OCI-M2 (cell line): Measurements from ENCODE around the gene RANGAP1.

Source experiments
- DNase-seq: peaks from one replicate; lab custom pipeline; 2025; ENCODE audit not compliant: unreplicated experiment; lab: John Stamatoyannopoulos, UW

The RANGAP1 gene

DNA sequence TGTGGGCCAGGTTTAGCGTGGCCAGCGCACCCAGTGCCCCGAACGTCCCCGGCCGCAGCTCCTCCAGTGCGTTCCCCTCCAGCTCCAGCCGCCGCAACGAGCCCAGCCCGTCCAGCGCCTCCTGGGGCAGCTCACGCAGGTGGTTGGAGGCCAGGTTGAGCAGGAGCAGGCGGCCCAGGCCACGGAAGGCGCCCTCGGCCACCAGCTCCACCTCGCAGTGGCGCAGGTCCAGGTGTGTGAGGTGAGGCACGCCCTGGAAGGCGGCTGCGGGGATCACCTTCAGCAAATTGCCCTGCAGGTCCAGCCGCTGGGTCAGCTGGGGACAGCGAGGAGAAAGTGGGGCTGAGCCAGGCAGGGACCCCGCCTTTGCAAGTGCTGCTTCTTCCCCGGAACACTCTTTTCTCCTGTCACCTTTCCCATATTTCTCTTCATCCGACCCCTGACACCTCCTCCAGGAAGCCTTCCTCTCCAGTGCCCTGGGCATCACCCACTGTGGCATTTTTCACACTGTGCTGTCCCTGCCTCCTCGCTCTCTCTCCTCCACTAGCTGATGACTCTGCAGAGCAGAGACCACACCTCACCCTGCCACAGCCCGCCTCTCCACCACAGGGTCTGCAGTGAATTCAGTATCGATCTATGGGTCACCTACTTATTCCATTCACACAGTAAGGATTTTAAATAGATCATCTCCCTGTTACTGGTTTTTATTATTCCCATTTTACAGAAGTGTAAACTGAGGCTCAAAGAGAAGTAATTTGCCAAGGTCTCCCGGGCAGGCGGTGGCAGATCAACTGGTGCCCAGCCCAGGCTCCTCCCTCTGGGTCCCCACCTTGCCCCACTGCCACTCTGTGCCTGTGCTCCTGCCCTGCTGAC, 47.2 kb downstream of the RANGAP1 start:
- DNase-seq, result no peak

DNA sequence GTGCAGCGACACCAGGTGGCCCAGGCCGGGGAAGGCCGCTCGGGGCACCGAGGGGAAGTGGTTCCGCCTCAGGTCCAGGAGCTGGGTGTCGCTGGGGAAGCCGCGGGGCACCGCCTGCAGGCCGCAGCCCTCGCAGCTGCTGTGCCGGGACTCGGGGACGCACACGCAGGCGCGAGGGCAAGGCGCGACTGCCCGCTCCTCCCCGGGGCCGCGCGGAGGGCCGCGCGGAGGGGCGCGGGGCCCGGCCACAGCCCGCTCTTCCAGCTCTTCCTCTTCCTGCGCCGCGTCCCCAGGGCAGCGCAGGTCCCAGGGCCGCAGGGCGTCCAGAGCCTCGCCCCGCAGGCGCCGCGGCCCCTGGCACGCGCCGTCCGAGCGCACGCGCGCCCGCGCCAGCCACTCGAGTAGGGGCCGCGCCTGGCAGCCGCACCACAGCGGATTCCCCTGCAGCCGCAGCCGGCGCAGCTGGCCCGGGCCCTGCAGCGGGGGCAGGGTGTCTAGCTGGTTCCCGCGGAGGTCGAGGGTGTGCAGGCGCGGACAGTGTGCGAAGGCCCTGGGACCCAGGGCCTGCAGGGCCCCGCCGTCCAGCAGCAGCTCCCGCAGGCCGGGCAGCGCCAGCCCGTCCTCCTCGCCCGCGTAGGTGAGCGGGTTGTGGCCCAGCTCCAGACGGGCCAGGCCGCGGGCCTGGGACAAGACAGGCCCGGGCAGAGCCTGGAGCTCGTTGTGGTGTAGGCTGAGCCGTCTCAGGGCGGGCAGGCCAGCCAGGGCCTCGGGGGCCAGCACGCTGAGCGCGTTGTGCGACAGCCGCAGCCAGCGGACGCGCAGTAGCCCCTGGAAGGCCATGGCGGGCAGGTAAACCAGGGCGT, 48.0 kb downstream of the RANGAP1 start:
- no peak for DNase-seq

DNA sequence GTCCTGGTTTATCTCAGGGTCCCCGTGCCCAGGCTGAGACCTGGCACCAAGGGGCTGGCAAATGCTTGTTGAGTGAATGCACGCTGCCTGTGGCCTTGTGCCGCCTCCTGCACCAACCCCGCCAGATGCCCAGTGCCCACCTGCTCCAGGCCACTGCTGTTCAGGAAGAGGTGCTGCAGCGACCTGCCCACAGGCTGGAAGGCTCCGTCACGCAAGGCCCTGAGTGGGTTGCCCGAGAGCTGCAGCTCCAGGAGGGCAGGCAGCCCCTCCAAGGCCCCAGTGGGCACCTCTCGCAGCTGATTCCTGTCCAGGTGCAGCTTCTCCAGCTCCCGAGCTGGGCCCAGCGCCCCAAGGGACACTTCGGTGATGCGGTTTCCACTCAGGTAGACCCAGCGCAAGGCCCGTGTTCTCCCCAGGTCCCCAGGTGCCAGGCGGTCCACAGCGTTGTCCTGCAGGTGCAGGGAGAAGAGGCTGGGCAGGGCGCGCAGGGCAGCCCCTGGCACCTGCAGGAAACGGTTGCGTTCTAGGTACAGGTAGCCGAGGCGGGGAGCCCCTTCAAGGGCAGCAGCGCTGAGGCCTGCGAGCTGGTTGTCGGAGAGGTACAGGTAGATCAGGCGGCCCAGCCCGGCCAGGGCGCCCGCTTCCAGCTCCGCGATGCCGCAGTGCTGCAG, 48.8 kb downstream of the RANGAP1 start:
- no peak for DNase-seq

DNA sequence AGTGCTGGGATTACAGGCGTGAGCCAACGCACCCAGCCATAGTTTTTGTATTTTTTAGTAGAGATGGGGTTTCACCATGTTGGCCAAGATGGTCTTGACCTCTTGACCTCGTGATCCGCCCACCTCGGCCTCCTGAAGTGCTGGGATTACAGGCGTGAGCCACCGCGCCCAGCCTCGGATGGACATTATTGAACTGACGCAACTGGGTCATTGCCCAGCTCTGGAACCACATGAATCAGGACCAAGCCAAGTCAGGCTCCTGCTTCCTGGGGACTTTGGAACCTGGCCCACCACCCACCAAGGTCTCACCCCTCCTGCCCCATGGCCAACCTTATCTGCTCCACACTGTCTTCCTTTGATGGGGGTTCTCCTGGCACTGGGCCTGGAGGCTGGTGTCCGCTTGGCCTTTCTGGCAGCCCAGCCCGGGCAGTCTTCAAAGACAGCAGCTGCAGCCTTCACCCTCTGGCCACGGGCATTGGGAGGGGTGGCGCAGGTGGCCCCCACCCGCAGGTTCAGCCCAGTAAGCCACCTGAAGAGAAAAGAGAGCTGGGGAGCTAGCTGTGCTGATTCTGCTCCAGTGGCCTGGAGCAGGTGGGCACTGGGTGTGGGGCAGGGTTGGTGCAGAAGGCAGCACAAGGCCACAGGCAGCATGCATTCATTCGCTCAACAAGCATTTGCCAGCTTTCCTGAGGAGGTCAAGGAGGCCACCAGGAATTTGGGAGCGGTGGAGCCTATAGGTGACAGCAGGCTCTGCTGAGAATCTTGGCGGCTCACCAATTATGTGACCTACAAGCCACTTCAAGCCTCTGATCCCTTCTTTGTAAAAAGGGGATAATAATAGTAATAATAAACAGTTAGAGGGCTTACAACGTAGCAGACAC, 50.9 kb downstream of the RANGAP1 start:
- DNase-seq, result no peak

DNA sequence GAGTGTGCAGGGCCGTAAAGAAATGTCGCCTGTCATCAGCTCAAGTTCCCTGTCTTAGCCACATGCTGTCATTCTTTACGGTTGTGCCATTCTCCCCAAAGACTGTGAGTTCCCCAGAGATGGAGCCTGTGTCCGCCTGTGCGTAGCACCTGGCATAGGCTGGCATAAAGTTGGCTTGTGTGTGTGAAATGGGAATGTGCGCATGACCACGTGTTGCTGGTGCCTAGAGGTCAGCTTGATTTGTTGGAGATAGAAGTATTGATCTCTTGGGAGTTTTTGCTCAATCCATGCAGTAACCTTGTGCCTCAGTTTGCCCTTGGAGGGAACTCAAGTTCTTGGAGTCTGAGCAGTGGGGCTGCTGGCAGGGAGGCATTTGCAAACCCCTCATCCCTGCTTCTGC, 54.6 kb downstream of the RANGAP1 start:
- DNase-seq, result no peak

DNA sequence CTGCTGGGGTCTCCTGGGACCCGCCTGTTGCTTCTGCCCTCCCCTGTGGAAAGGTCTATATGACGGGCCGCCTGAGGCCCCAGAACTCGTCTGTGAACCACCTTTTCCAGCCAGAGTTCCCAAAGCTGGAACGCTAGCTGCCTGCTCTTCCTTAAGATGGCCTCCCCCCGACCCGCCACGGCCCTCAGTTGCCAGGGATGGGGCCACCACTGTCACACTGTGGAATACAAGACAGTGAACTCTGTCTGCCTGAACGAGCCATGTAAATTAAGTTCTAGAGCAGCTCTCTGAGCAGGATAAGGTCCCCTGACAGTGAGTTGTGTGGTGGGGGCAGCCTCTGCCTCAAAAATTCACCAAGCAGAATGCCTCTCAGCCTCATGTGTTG, 55.6 kb downstream of the RANGAP1 start:
- no peak for DNase-seq

DNA sequence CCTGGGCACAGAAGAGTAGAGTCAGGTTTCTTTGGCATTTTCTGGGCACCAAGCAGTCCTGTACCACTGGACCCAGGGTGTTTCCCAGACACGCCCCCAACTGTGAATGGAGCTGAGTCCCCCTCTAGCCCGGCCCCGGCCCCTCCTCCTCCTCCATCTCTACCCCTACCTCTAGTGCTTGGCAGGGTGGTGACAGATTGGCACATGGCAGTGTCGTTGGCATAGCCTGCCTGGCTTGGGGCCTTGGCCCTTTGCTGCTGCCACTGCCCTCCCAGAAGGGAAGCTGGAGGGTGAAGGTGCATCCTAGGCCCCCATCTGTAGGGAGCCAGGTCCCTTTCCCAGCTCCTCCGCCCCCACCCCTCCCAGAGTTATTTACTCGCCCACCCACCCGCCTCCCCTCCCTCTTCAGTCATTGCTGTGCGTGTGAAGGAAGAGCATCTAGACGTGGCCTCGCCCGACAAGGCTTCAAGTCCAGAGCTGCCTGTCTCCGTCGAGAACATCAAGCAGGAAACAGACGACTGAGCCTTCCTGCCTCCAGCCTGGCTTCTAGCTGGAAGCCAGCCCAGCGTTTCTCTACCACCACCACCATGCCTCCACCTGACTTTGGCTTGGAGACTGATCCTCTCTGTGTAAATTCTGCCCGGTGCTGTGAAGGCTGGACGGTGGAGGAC, 56.1 kb downstream of the RANGAP1 start:
- DNase-seq, result no peak

DNA sequence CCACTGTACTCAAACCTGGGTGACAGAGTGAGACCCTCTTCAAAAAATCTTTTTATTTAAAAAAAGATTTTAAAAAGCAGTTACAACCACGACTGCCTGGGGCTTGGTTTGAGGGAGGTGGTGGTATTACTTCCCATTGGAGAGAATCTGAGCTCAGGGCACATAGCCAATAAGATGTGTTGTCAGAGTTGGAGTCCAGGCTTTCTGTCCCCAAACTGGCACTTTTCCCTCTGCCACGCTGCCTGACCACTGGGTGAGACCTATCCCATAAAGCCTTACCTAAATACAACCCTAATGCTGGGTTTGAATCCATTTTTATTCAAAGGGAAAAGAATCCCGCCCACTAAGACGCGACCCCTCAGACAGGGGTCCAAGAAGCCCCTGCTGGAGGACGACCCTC, 56.8 kb downstream of the RANGAP1 start:
- DNase-seq, result no peak

DNA sequence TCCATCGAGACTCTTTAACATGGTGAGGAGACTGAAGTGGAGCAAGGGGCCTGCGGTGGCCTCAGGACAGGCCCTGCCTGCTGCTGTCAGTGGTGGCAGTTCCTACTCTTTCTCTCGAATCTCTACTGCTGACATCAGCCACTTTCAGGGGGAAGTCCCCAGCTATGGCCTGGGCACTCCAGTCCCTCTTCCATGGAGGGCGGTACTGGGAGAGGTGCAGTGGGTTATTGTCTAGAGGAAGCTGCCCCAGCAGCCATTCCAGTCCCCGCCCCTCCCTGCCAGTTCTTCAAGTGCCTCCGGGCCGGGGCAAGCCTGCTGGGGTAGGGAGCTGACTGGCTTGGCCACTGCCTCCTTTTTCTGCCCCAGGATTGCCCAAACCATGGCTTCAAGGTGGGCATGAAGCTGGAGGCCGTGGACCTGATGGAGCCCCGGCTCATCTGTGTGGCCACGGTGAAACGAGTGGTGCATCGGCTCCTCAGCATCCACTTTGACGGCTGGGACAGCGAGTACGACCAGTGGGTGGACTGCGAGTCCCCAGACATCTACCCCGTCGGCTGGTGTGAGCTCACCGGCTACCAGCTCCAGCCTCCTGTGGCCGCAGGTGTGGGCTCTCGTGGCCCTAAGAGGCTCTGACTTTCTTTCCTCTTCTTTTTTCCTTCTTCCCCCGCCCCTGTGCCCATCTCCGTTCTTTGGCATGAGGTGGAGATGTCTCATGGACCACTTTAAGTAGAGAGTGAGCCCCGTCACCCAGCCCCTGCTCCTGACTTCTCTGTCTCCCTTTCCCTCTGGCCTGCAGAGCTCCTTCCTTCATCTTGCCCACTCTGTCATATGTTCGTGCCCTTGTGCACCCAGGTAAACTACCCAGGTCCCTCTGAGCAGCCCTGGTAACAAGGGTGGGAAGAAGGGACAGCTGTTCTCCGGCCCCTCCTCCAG, 59.0 kb downstream of the RANGAP1 start:
- DNase-seq, result no peak

DNA sequence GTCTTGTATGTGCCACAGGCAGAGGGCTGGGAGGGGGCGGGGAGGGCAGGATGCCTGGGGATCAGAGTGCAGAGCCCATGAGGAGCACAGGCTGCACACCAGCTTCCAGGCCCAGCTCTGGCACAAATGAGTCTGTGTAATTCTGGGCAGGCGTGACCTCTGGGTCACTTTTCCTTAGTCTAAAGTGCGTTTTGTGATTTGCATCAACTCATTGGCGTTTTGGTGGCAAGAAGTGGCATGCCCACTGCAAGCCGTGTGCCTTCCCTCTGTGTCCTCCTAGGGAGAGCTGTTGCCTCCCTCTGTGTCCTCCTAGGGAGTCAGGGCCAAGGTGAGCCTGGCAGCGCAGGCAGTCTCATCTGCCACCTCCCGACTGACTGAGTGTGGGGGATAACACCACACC, 62.5 kb downstream of the RANGAP1 start:
- DNase-seq, result no peak

DNA sequence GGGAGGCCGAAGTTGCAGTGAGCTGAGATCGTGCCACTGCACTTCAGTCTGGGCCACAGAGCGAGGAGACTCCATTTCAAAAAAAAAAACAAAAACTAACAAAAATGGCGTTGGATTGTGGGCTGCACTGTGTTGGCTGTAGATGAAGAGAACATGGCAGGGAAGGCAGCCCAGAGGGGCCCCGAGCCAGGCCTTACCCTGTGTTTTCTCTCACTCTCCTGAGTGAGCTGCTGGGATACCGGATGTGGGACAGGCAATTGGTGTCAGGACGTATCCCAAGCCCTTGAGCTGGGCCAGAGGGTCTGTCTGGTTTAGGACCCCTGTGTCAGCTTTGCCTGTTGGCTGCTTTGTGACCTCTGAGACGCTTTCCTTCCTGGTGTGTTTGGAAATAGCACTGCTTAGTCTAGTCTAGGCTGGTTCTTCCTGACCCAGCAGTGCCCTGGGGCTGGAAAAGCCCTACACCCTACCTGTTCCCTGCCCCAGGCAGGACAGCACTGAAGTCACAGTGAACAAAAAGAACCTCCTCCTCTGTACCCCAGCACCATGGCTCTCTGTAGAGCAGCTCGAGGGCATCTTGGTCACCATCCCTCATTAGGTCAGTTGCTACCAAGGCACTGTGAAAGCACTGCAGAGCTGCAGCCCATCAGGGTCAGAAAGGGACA, 63.0 kb downstream of the RANGAP1 start:
- no peak for DNase-seq

DNA sequence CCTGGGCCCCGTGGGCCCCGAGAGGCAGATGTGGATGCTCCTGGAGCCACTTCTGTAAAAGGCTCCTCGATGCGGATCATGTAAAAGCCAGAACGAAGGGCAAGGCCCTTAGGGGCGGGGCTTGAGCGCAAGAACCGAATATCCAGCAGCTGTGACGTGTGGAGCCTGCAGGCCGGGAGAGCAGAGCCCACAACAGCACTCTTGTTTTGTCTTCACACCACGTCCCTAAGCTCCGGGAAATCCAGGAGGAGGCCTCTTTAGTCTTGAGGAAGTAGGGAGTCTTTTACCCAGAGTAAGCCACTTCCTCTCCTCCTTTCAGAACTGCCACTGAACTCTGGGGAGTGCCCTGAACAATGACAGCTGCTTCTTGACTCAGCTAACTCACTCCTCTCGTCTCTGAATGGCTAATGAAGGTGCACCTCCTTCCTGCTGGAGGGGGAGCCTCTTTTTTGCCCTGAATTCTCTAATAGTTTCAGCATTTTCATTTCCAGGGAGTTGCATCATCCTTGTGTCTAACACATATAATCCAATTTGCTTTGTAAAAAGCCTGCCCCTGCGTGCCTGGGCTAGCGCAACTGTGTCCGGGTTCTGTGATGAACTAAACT, 68.3 kb downstream of the RANGAP1 start:
- no peak for DNase-seq

DNA sequence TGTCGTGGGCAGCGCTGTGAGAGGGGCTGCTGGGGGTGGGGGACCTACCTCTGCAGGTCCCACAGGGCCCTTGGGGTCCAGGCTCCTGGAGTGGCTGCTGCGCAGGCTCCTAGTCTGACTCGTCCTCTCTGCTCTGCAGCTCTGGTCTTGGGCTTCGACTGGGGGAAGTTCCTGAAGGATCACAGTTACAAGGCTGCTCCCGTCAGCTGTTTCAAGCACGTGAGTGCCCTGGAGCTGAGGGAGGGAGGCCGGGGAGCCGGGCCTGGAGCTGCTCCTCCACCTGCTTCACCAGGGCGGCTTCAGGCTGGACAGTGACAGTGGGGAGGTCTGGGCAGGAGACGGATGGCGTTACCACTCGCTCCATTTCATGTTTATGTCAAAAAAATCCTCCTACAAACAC, 69.0 kb downstream of the RANGAP1 start:
- no peak for DNase-seq

DNA sequence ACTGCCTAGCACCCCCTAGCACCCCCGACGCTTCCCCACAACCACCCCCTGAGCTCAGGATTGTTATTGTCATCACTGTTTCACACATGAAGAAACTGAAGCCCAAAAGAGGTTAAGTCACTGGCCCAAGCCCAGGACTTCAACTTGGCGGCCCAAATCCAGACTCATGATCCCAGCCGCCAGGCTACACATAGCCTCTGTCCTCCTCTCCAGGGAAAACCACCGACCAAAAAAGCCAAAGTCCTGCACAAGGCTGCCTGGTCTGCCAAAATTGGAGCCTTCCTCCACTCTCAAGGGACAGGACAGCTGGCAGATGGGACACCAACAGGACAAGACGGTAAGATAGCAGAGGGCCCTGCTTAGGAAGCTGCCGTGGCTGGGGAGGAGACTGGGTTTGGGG, 70.1 kb downstream of the RANGAP1 start:
- DNase-seq, result no peak

DNA sequence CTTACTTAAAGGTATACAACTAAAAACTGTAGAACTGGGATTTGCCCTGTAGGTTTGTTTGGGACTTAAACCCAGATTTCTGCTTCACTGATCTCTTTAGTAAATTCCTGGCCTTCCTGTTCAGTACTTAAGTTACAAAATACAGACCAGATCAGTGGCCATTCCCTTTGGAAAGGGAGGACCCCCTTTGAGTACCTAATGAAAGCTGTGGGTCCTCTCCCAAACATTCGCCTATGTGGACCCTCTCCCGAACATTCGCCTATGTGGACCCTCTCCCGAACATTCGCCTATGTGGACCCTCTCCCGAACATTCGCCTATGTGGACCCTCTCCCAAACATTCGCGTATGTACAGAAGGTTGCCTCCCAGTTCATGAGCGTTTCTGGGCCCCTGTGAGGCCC, 70.6 kb downstream of the RANGAP1 start:
- no peak for DNase-seq

DNA sequence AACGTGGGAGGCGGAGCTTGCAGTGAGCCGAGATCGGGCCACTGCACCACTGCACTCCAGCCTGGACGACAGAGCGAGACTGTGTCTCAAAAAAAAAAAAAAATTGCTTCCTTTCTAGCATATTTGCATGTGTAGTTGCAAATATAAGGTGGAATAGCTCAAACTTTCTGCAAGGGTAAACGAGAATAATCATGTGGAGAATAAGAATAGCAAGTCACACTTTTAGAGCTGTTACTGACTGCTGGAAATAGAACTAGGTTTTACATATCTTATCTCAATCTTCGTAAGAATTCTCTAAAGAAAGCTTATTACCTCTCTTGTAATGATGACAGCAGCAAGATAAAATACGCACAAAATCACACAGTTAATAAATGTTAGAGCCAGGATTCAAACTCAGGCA, 79.3 kb downstream of the RANGAP1 start:
- DNase-seq, result no peak

DNA sequence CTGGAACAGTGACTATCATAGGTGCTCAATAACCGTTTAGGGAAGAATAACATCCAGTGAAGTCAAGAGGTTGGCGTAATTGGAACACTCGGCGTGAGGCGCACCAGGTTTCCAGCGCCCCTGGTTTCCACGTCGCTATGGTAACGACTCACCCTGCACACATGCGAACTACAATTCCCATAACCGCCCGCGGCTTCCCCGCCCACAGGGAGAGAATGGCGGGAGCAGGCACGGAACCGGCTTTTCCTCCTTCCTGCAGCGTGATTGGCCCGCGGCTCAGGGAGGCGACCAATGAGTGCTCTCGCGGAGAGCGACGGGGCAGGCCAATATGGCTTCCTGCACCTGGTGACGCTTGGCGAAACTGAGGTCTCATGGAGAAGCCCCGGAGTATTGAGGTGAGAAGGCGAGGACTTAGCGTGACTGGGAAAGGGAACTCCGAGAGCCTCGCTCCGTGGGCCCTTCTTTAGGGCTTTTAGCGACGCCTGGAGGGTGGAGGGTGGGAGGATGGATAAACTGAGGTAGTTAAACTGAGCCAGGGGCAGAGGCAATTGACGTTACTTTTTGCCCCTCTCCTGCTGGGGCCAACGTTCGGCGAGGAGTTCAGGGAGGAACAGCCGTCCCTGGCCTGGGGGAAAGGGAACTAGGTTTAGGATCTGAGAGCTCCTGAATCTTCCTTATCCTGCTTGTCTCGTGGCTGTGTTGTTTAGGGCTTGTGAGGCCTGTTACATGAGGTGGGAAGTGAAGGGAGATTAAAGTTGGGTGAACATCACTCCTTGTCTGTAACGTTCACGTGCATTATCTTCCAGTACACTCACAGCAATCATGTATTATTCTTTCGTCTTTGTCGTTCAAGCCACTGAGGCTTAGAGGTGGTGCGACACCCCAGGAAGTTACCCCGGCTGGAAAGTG, 80.7 kb downstream of the RANGAP1 start, which contains the start of gene L3MBTL2:
Gene L3MBTL2 (plus strand): TSS at position 321 of the 909 bp plus-strand sequence. CDS start 51 bp downstream, at position 372.
- DNase-seq, result peak; percentile 65
